B cell (primary cell): ENCODE data around the gene TNRC6B. TPM values are rescaled to one million over a fixed set of nuclear protein-coding genes. Genes with fewer than 3 reads are reported as not detected.

Experiments
- ATAC-seq: fragments of 200-7000 bp; cut with Tn5 transposase; one replicate; pipeline ENCODE4 v1.10.0; 2021; ENCODE audit warnings: low read depth, mild to moderate bottlenecking, moderate number of reproducible peaks, moderate library complexity
- CTCF ChIA-PET: fragments of 350-600 bp; sonication (Branson Sonifier 250); formaldehyde crosslinking; loops from one replicate; lab custom pipeline; 2021; ENCODE audit warnings: antibody characterized with exemption, inconsistent platforms; lab: Charles Lee
- POLR2A ChIA-PET: fragments of 350-600 bp; sonication (Branson Sonifier 250); formaldehyde crosslinking; loops from one replicate; lab custom pipeline; 2021; ENCODE audit warnings: antibody characterized with exemption; lab: Charles Lee
- DNase-seq: peaks from one replicate; pipeline ENCODE4 v3.0.0; 2013
- H2AFZ ChIP-seq: 2 replicates; pipeline ENCODE4 v1.6.1; 2012; ENCODE audit warnings: mild to moderate bottlenecking, low read depth, low read length; ENCODE audit not compliant: insufficient read depth, poor library complexity, severe bottlenecking
- H3K27ac ChIP-seq, 2 donors: 1 replicate in 1 of 2; 2 replicates in 1 of 2; pipeline ENCODE4 v1.5.1; 2012 to 2013; ENCODE audit warnings: low read length in 2 of 2, mild to moderate bottlenecking in 2 of 2, moderate library complexity in 1 of 2
- H3K27me3 ChIP-seq, 4 experiments: fragments of 200-600 bp in 1 of 4; sonication (generic) in 1 of 4; replicated peaks in 1 of 4; 1 replicate in 2 of 4; 2 replicates in 2 of 4; pipeline versions ENCODE4 v1.6.1 to v1.7.0; 2013 to 2016; ENCODE audit warnings: low read length in 3 of 4, mild to moderate bottlenecking in 2 of 4, mixed read lengths in 1 of 4, moderate library complexity in 1 of 4; ENCODE audit not compliant: insufficient read depth in 4 of 4, control insufficient read depth in 3 of 4; ENCODE audit errors: control extremely low read depth in 1 of 4
- H3K36me3 ChIP-seq, 2 experiments: replicated peaks in 1 of 2; 1 replicate in 1 of 2; 2 replicates in 1 of 2; pipeline versions ENCODE4 v1.6.1 to v1.7.1; 2013; ENCODE audit warnings: low read length in 1 of 2; ENCODE audit not compliant: insufficient read depth in 2 of 2, control insufficient read depth in 1 of 2; ENCODE audit errors: control extremely low read depth in 1 of 2, extremely low read depth in 1 of 2
- H3K4me1 ChIP-seq, 2 donors: fragments of 200-600 bp in 1 of 2; sonication (generic) in 1 of 2; 1 replicate in 1 of 2; 2 replicates in 1 of 2; pipeline versions ENCODE4 v1.5.1 to v1.6.1; 2013 to 2017; ENCODE audit warnings: low read length in 2 of 2; ENCODE audit not compliant: control insufficient read depth in 2 of 2, insufficient read depth in 2 of 2
- H3K4me2 ChIP-seq: replicated peaks from 2 replicates; pipeline ENCODE3; 2012; ENCODE audit warnings: mild to moderate bottlenecking, low read depth, low read length; ENCODE audit not compliant: poor library complexity, severe bottlenecking
- H3K4me3 ChIP-seq, 5 experiments: fragments of 200-600 bp in 1 of 5; sonication (generic) in 1 of 5; 1 replicate in 3 of 5; 2 replicates in 2 of 5; pipeline versions ENCODE4 v1.5.1 to v1.7.0; 2011 to 2016; ENCODE audit warnings: low read length in 4 of 5, mild to moderate bottlenecking in 4 of 5, low read depth in 2 of 5, control low read depth in 1 of 5, moderate library complexity in 1 of 5; ENCODE audit not compliant: insufficient read depth in 1 of 5; ENCODE audit errors: control extremely low read depth in 1 of 5, extremely low read depth in 1 of 5
- H3K79me2 ChIP-seq: fragments of 200-600 bp; sonication (generic); one replicate; pipeline ENCODE4 v1.6.0; 2016; ENCODE audit warnings: low read length; ENCODE audit not compliant: control insufficient read depth, insufficient read depth
- H3K9ac ChIP-seq: fragments of 200-600 bp; sonication (generic); 2 replicates; pipeline ENCODE4 v1.6.1; 2017; ENCODE audit warnings: mild to moderate bottlenecking, low read length, moderate library complexity
- H3K9me3 ChIP-seq, 3 donors: one replicate each; pipeline versions ENCODE4 v1.6.1 to v1.7.1; 2013; ENCODE audit warnings: low read length in 2 of 3; ENCODE audit not compliant: control insufficient read depth in 2 of 3, insufficient read depth in 1 of 3; ENCODE audit errors: control extremely low read depth in 1 of 3
- H4K20me1 ChIP-seq: 2 replicates; pipeline ENCODE4 v1.6.0; 2012; ENCODE audit warnings: mild to moderate bottlenecking, low read length; ENCODE audit not compliant: insufficient read depth, control insufficient read depth, poor library complexity, severe bottlenecking
- H3K27ac Mint-ChIP-seq: one replicate; pipeline ENCODE4 v1.8.0; 2021; ENCODE audit warnings: mixed read lengths
- H3K27me3 Mint-ChIP-seq: one replicate; pipeline ENCODE4 v1.8.0; 2021; ENCODE audit warnings: mixed read lengths
- H3K4me1 Mint-ChIP-seq: one replicate; pipeline ENCODE4 v1.8.0; 2021; ENCODE audit warnings: mixed read lengths
- H3K4me3 Mint-ChIP-seq: one replicate; pipeline ENCODE4 v1.8.0; 2021; ENCODE audit warnings: mixed read lengths
- H3K9me3 Mint-ChIP-seq: one replicate; pipeline ENCODE4 v1.8.0; 2022; ENCODE audit warnings: mixed read lengths; ENCODE audit not compliant: insufficient read depth
- EZH2 ChIP-seq: IDR thresholded peaks from 2 replicates; pipeline ENCODE4 v1.6.1; 2012; ENCODE audit warnings: borderline replicate concordance, low read depth, mild to moderate bottlenecking, moderate library complexity, low read length; ENCODE audit not compliant: insufficient read depth, poor library complexity, severe bottlenecking
- WGBS: methylation state at CpG from one replicate; pipeline ENCODE4 v1.1.5; 2013; ENCODE audit warnings: missing lambda C conversion rate; ENCODE audit not compliant: insufficient coverage; 5-methylcytosine and 5-hydroxymethylcytosine counted together
- intact Hi-C: fragments of 100-400 bp; cut with micrococcal nuclease; formaldehyde crosslinking; loops from one replicate; pipeline ENCODE4 v1.10.0; 2022
- polyA plus RNA-seq: library from polyadenylated mRNA; depleted of rRNA; stranded (reverse); fragments of >200 nt; gene quantifications from 2 replicates; pipeline ENCODE4 v1.2.3, GENCODE V29; 2012
- total RNA-seq, 2 donors: library from RNA; stranded (reverse); fragments of 120-200 nt in 1 of 2; gene quantifications; 1 replicate in 1 of 2; 2 replicates in 1 of 2; pipeline versions ENCODE4 v1.2.3 to v1.2.4, GENCODE V29; 2013 to 2022
- TF ChIP-seq, protein P1 (sequence below): fragments of 200-600 bp; IDR thresholded peaks from one replicate; pipeline ENCODE4 v1.8.0; 2022; ENCODE audit warnings: antibody characterized with exemption, mild to moderate bottlenecking

TNRC6B gene
- total and polyA plus RNA-seq, 2 donors (not counting 1 experiment from before 2014, with no cell fraction given) = 28.8 to 210 TPM

DNA sequence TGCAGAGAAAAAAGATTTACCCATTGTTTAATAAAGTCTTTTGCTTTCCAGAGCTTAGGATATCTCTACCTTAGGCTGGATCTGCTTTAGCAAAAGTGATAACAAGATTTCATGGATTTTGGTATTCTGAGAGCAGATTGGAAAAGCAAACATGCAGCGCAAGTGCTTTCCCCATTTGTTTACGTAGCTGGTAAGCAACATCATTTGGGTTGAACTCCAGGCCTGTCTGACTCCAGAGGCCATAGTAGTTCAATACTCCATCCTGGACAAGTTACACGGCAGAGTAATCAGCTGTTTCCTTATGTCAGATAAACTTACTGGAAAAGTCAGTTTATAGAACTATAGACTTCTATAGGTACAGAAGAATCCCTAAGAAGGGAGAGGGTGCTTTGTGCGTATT lies 40.6 kb upstream of the TNRC6B start:
- Mint-ChIP-seq H3K27me3 (no peaks in the 10 kb centered on the region), H3K4me3 (no peak overlapping the region), H3K4me1 (peaks cover 1% of the 10 kb centered on the region), H3K9me3 (no peaks in the 10 kb centered on the region), H3K27ac (no peak overlapping the region)
- 100% methylated on average over 3 of the region's 4 CpGs for WGBS
- POLR2A ChIA-PET = no interaction called here
- ATAC-seq (no peak), DNase-seq (no peak)
- Histone ChIP-seq H3K4me3 (no peak overlapping the region), H3K9me3 (no peaks in the 10 kb centered on the region), H3K27me3 (no peaks in the 10 kb centered on the region), H3K4me1 (no peaks in the 10 kb centered on the region), H2AFZ (no peak overlapping the region), H4K20me1 (peaks cover 26% of the 10 kb centered on the region), H3K79me2 (peaks cover 22% of the 10 kb centered on the region), H3K4me2 (no peak overlapping the region), H3K27ac (no peak overlapping the region), H3K9ac (no peak overlapping the region), H3K36me3 (peaks cover 12 to 42% of the 10 kb centered on the region in 2 experiments)
- intact Hi-C loops = no loop called here
- TF ChIP-seq, protein P1, sequence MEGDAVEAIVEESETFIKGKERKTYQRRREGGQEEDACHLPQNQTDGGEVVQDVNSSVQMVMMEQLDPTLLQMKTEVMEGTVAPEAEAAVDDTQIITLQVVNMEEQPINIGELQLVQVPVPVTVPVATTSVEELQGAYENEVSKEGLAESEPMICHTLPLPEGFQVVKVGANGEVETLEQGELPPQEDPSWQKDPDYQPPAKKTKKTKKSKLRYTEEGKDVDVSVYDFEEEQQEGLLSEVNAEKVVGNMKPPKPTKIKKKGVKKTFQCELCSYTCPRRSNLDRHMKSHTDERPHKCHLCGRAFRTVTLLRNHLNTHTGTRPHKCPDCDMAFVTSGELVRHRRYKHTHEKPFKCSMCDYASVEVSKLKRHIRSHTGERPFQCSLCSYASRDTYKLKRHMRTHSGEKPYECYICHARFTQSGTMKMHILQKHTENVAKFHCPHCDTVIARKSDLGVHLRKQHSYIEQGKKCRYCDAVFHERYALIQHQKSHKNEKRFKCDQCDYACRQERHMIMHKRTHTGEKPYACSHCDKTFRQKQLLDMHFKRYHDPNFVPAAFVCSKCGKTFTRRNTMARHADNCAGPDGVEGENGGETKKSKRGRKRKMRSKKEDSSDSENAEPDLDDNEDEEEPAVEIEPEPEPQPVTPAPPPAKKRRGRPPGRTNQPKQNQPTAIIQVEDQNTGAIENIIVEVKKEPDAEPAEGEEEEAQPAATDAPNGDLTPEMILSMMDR = no peak
- TF ChIP-seq EZH2 = no peak
- CTCF ChIA-PET = interaction anchor here (0.9 kb wide), 1 partner anchor 44 kb away, joined by 3 read pairs; no protein-coding TSS in a partner anchor

DNA sequence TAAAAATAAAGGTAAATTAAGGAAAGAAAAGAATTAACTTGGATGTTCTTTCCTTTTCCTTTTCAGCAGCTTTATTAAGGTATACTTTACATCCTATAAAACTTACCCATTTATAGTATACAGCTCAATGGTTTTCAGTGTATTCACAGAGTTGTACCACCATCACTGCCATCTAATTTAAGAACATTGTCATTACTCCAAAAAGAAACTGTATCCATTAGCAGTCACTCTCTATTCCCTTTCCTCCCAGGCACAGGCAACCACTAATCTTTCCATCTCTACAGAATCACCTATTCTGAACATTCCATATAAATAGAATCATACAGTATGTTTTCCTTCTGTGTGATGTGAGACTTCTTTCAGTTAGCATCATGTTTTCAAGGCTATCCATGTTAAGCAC lies 38.9 kb upstream of the TNRC6B start:
- no peak overlapping the region for H3K9ac ChIP-seq
- intact Hi-C loops = no loop called here
- Mint-ChIP-seq H3K4me1 (peaks cover 1% of the 10 kb centered on the region), H3K9me3 (no peaks in the 10 kb centered on the region), H3K27me3 (no peaks in the 10 kb centered on the region), H3K4me3 (no peak overlapping the region), H3K27ac (no peak overlapping the region)
- peaks cover 32% of the 10 kb centered on the region for H3K79me2 ChIP-seq
- H3K36me3 ChIP-seq = peaks cover 12 to 42% of the 10 kb centered on the region in 2 experiments
- POLR2A ChIA-PET = no interaction called here
- no peaks in the 10 kb centered on the region for H3K27me3 ChIP-seq
- no peak for ATAC-seq
- CTCF ChIA-PET = no interaction called here
- no peak overlapping the region for H3K4me2 ChIP-seq
- TF ChIP-seq, protein P1 = no peak
- TF ChIP-seq EZH2 = no peak
- no peaks in the 10 kb centered on the region for H3K9me3 ChIP-seq
- H3K4me1 ChIP-seq = no peaks in the 10 kb centered on the region
- no peak overlapping the region for H3K27ac ChIP-seq
- DNase-seq = no peak
- H3K4me3 ChIP-seq = no peak overlapping the region
- H2AFZ ChIP-seq = no peak overlapping the region
- H4K20me1 ChIP-seq = peaks cover 28% of the 10 kb centered on the region
